ENCODE data around the gene ZNF311.

DNA sequence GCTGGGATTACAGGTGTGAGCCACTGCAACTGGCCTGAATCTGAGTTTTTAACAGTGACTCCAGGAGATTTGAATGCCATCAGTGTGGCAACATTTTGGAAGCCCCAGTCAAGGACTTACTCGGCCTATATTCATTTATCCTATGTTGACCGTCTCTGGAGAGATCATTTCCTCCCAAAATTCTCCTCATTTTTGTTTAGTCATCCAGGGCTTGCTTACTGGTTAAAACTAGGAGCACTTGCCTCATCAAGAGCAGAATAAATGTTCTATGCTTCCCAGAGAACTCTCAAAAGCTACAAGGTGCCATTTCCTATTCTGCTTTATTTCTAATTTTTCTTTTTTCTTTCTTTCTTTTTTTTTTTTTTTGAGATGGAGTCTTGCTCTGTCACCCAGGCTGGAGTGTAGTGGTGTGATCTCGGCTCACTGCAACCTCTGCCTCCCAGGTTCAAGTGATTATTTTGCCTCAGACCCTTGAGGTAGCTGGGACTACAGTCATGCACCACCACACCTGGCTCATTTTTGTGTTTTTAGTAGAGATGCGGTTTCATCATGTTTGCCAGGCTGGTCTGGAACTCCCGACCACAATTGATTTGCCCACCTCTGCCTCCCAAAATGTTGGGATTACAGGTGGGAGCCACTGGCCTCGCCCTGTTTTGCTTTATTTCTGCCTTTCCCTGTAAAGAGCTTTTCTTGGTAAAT, 57.9 kb downstream of the ZNF311 start:
- TF ChIP-seq, protein P1, sequence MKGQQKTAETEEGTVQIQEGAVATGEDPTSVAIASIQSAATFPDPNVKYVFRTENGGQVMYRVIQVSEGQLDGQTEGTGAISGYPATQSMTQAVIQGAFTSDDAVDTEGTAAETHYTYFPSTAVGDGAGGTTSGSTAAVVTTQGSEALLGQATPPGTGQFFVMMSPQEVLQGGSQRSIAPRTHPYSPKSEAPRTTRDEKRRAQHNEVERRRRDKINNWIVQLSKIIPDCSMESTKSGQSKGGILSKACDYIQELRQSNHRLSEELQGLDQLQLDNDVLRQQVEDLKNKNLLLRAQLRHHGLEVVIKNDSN (IDR thresholded peaks at IDR 0.05), result no peak
- TF ChIP-seq EP300 (IDR thresholded peaks at IDR 0.05; ENCODE audit: borderline replicate concordance) (no peak), CREB1 (IDR thresholded peaks at IDR 0.05; ENCODE audit: low read depth) (no peak), TAF1 (IDR thresholded peaks at IDR 0.05; ENCODE audit: low read depth) (no peak), TEAD4 (IDR thresholded peaks at IDR 0.05) (no peak)
- TF ChIP-seq, protein P2, sequence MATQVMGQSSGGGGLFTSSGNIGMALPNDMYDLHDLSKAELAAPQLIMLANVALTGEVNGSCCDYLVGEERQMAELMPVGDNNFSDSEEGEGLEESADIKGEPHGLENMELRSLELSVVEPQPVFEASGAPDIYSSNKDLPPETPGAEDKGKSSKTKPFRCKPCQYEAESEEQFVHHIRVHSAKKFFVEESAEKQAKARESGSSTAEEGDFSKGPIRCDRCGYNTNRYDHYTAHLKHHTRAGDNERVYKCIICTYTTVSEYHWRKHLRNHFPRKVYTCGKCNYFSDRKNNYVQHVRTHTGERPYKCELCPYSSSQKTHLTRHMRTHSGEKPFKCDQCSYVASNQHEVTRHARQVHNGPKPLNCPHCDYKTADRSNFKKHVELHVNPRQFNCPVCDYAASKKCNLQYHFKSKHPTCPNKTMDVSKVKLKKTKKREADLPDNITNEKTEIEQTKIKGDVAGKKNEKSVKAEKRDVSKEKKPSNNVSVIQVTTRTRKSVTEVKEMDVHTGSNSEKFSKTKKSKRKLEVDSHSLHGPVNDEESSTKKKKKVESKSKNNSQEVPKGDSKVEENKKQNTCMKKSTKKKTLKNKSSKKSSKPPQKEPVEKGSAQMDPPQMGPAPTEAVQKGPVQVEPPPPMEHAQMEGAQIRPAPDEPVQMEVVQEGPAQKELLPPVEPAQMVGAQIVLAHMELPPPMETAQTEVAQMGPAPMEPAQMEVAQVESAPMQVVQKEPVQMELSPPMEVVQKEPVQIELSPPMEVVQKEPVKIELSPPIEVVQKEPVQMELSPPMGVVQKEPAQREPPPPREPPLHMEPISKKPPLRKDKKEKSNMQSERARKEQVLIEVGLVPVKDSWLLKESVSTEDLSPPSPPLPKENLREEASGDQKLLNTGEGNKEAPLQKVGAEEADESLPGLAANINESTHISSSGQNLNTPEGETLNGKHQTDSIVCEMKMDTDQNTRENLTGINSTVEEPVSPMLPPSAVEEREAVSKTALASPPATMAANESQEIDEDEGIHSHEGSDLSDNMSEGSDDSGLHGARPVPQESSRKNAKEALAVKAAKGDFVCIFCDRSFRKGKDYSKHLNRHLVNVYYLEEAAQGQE (IDR thresholded peaks at IDR 0.05; ENCODE audit: low read depth), result no peak
